Omental fat pad (tissue), 4 donors: ENCODE measurements around the gene ACTG1. TPM values are rescaled to one million over a fixed set of nuclear protein-coding genes. Genes with fewer than 3 reads are reported as not detected.
A peak's percentile ranks its signal among the peaks of the same experiment; 100 is the strongest.

Experiments
- ATAC-seq: fragments of 150-250 bp; one replicate; pipeline ENCODE4 v1.9.1; 2016; ENCODE audit warnings: mild to moderate bottlenecking, moderate library complexity; ENCODE audit not compliant: low FRiP score
- DNase-seq: peaks from one replicate; pipeline ENCODE4 v3.0.0-alpha.2; 2019; ENCODE audit warnings: low spot score
- CTCF ChIP-seq, 3 donors: fragments of 450-650 bp; IDR thresholded peaks; one replicate each; pipeline ENCODE4 v1.5.1; 2016 to 2017; ENCODE audit warnings: antibody characterized with exemption in 3 of 3, mild to moderate bottlenecking in 3 of 3, moderate library complexity in 2 of 3
- total RNA-seq, 4 donors: library from RNA; depleted of rRNA; stranded (reverse); fragments of >200 nt; gene quantifications; one replicate each; pipeline ENCODE4 v1.1.0, GENCODE V29; 2016

The ACTG1 gene
- total RNA-seq, 4 donors from 2014 or later = 1,930 to 4,437 (median 3,125) TPM

- no peak for DNase-seq
- ATAC-seq = no peak
- no peak for TF ChIP-seq CTCF (IDR thresholded peaks at IDR 0.05)
These were observed 43.6 kb upstream of the ACTG1 start for GRCh38 chr17:81556175-81556691.

- ATAC-seq = peak; percentile 68
- no peak for DNase-seq
- TF ChIP-seq CTCF (IDR thresholded peaks at IDR 0.05) = no peak
These were observed 41.1 kb upstream of the ACTG1 start for GRCh38 chr17:81553616-81554181.

GRCh38 chr17:81553018-81553615 is 40.5 kb upstream of the ACTG1 start:
- ATAC-seq (peak; percentile 27), DNase-seq (peak; percentile 52)

GRCh38 chr17:81552244-81553017 is 39.8 kb upstream of the ACTG1 start, which contains the start of gene FAAP100:
Gene FAAP100 (minus strand): TSS chr17:81552353. CDS start chr17:81552330, 23 bp downstream.
- no peak for TF ChIP-seq CTCF (IDR thresholded peaks at IDR 0.05)
- no peak for DNase-seq
- ATAC-seq = peak; percentile 61

More at GRCh38 chr17:81553018-81553615, 40.5 kb upstream of the ACTG1 start:
- TF ChIP-seq CTCF (IDR thresholded peaks at IDR 0.05) = no peak

- ATAC-seq (peak; percentile 9), DNase-seq (no peak)
- TF ChIP-seq CTCF (IDR thresholded peaks at IDR 0.05) = no peak
These were observed 39.1 kb upstream of the ACTG1 start for GRCh38 chr17:81551458-81552243.

GRCh38 chr17:81550830-81551457 is 38.3 kb upstream of the ACTG1 start:
- DNase-seq = no peak

More at GRCh38 chr17:81550830-81551457, 38.3 kb upstream of the ACTG1 start:
- no peak for ATAC-seq
- no peak for TF ChIP-seq CTCF (IDR thresholded peaks at IDR 0.05)
